ENCODE data around the gene PDGFD. TPM values are rescaled to one million over a fixed set of nuclear protein-coding genes. Genes with fewer than 3 reads are reported as not detected.

The PDGFD gene
- total RNA-seq, 1 donor from 2014 or later: not detected

DNA sequence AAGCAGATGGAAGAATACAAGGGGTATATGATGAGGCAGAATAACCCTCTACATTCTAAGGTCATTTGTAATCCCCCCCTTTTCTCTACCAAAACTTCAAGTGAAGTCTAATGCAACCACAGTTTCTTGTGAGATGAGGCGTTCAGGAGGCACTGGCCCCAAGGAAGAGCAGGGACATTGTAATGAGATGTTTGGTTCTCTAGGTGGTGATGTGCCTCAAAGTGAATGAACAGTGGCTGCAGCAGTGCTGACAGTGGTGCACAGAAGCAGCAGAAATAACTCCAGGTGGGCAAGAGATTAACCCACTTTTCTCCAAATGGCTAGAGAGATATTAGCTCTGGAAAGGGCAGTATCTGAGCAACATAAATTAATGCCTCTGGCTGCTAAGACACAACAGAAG lies 33.8 kb downstream of the PDGFD start:
- intact Hi-C loops (cut with micrococcal nuclease): no loop called here
- no peaks in the 10 kb centered on the region for H3K9me3 Mint-ChIP-seq
- no peaks in the 10 kb centered on the region for H3K27me3 Mint-ChIP-seq (ENCODE audit: low read depth)
- no peak overlapping the region for H3K4me3 Mint-ChIP-seq (ENCODE audit: low read depth)
- no peak overlapping the region for H3K27ac Mint-ChIP-seq
- no peaks in the 10 kb centered on the region for H3K36me3 Mint-ChIP-seq (ENCODE audit: low read depth)
- DNase-seq (ENCODE audit: low spot score): no peak
- H3K4me1 Mint-ChIP-seq (ENCODE audit: low read depth): no peaks in the 10 kb centered on the region

DNA sequence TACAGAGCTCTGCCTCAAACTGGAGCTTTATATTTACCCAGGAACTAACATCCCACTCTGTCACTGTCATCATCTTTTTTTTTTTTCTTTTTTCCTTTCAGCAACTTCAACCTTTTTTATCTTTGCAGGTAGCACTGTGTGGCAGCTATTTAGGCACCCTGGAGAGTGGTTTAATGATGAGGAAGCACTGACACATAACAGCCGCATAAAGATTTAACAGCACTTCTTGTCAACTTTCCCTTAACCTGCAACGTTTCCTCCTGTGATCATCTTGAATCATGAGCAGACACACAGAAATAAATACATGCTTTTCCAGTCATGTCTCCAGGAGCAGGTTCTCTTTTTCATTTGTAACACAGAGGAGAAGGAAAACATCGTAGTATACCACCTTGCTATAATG lies 34.8 kb downstream of the PDGFD start:
- no peaks in the 10 kb centered on the region for H3K27me3 Mint-ChIP-seq (ENCODE audit: low read depth)
- H3K36me3 Mint-ChIP-seq (ENCODE audit: low read depth): no peaks in the 10 kb centered on the region
- no peak overlapping the region for H3K27ac Mint-ChIP-seq
- H3K4me1 Mint-ChIP-seq (ENCODE audit: low read depth): no peaks in the 10 kb centered on the region
- no peak overlapping the region for H3K4me3 Mint-ChIP-seq (ENCODE audit: low read depth)
- no peaks in the 10 kb centered on the region for H3K9me3 Mint-ChIP-seq
- intact Hi-C loops (cut with micrococcal nuclease): no loop called here
- no peak for DNase-seq (ENCODE audit: low spot score)

DNA sequence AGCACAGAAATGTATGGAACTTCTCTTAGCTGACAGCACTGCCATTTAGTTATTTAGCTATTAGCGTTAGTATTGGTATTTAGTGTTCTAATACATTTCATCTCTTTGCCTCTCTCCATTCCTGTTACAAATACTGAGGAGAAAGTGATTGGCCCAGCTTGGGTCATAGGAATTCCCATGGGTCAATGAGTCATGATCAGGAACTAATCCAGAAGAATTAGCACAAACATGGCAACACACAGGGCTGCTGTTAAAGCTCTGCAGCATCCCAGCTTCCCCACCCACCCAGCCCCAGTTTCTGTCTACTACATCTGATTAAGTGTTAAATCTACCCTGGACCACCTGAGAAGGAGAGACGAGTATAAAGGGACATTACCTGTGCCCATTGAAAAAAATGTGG lies 36.1 kb downstream of the PDGFD start:
- intact Hi-C loops (cut with micrococcal nuclease): no loop called here
- H3K9me3 Mint-ChIP-seq: no peaks in the 10 kb centered on the region
- no peak for DNase-seq (ENCODE audit: low spot score)
- no peak overlapping the region for H3K27ac Mint-ChIP-seq
- H3K4me1 Mint-ChIP-seq (ENCODE audit: low read depth): no peaks in the 10 kb centered on the region
- no peaks in the 10 kb centered on the region for H3K27me3 Mint-ChIP-seq (ENCODE audit: low read depth)
- H3K4me3 Mint-ChIP-seq (ENCODE audit: low read depth): no peak overlapping the region
- no peaks in the 10 kb centered on the region for H3K36me3 Mint-ChIP-seq (ENCODE audit: low read depth)

DNA sequence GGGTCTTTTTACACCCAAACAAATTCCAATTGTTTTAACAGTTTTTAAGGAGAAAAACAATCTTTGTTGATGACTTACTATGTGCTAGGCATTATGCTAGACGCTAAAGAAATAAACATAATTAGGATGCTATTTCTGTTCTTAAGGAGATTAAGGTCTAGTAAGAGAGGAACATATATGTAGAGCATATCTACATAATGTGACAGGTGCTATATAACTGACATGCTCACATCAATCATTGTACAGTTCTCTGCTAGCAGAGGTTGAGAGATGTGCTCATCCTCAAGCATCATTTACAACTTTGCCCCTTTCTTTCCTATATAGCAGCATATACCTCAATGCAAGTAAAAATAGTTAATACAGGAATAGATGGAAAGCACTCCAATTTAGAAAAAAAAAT lies 37.5 kb downstream of the PDGFD start:
- no peak overlapping the region for H3K4me3 Mint-ChIP-seq (ENCODE audit: low read depth)
- H3K36me3 Mint-ChIP-seq (ENCODE audit: low read depth): no peaks in the 10 kb centered on the region
- no peak for DNase-seq (ENCODE audit: low spot score)
- no peaks in the 10 kb centered on the region for H3K27me3 Mint-ChIP-seq (ENCODE audit: low read depth)
- H3K9me3 Mint-ChIP-seq: no peaks in the 10 kb centered on the region
- intact Hi-C loops (cut with micrococcal nuclease): no loop called here
- no peak overlapping the region for H3K27ac Mint-ChIP-seq
- no peaks in the 10 kb centered on the region for H3K4me1 Mint-ChIP-seq (ENCODE audit: low read depth)

DNA sequence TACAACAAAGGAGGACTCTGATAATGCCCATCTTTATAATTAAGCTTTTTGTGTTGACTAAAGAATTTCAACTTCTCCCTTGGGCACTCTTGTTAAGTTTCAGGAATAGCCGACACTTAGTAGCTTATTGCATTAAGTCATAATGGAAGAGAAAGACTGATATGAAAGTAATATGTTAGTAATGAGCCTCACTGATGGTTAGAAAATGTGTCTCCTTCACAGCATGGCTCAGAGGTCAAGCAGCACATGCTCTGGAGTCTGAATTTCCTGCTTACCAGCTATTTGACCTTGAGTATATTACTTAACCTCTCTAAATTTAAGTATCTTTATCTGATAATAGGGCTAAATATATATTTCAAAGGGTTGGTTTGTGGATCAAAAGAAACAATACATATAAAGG lies 39.0 kb downstream of the PDGFD start:
- Mint-ChIP-seq H3K4me3 (ENCODE audit: low read depth) (no peak overlapping the region), H3K4me1 (ENCODE audit: low read depth) (no peaks in the 10 kb centered on the region), H3K27me3 (ENCODE audit: low read depth) (no peaks in the 10 kb centered on the region), H3K36me3 (ENCODE audit: low read depth) (no peaks in the 10 kb centered on the region), H3K27ac (no peak overlapping the region), H3K9me3 (no peaks in the 10 kb centered on the region)
- intact Hi-C loops (cut with micrococcal nuclease): loop anchor here (5.0 kb wide), 1 partner anchor 1088 kb away; no protein-coding TSS in a partner anchor
- DNase-seq (ENCODE audit: low spot score): no peak

DNA sequence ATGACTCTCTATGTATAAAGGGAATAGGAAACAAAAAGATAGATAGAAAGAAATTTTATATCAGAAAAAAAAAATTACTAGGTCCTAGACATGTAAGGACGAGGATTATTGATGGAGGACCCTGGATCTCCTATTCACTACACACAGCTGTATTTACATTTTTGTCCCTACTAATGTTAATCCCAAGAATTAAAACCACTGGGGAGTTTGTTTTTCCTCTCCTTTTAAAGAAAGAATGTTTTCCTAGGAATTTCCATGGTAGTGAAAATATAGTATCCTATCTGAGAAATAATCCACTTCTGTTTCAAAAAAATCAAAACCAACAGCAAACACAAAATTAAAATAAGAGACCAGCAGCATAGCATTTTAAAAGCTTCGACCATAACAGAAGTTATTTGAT lies 41.1 kb downstream of the PDGFD start:
- Mint-ChIP-seq H3K27me3 (ENCODE audit: low read depth) (no peaks in the 10 kb centered on the region), H3K4me1 (ENCODE audit: low read depth) (no peaks in the 10 kb centered on the region), H3K27ac (no peak overlapping the region), H3K9me3 (no peaks in the 10 kb centered on the region), H3K36me3 (ENCODE audit: low read depth) (no peaks in the 10 kb centered on the region), H3K4me3 (ENCODE audit: low read depth) (no peak overlapping the region)
- intact Hi-C loops (cut with micrococcal nuclease): loop anchor here (5.0 kb wide), 1 partner anchor 1086 kb away; no protein-coding TSS in a partner anchor
- no peak for DNase-seq (ENCODE audit: low spot score)

DNA sequence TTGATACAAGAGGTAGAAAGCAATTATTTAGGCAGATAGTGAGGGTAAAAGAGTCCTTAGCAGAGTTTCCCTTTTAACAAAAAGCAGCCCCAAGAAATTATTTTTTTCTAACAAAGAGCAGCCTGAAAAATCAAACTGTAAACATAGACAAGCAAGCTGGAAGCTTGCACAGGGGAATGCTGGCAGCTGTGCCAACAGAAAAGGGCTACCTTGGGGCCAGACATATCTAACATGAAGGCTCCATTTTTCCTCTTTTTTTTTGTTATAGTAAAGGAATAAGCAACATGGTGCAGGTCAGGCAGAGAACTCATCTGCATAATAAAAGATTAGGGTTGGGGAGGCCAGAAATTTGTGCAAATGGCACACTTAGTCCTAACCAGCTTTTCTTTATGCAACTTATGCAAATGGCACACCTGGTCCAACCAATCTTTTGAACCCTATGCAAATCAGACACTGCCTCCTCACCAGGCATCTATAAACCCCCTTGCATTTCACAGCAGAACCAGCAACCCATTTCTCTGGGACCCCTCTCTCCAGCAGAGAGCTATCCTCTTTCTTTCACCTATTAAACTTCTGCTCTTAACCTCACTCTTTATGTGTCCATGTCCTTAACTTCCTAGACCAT lies 41.8 kb downstream of the PDGFD start:
- intact Hi-C loops (cut with micrococcal nuclease): loop anchor here (5.0 kb wide), 1 partner anchor 1085 kb away; no protein-coding TSS in a partner anchor
- DNase-seq (ENCODE audit: low spot score): no peak
- H3K4me1 Mint-ChIP-seq (ENCODE audit: low read depth): no peaks in the 10 kb centered on the region
- no peak overlapping the region for H3K4me3 Mint-ChIP-seq (ENCODE audit: low read depth)
- no peaks in the 10 kb centered on the region for H3K36me3 Mint-ChIP-seq (ENCODE audit: low read depth)
- H3K27ac Mint-ChIP-seq: no peak overlapping the region
- no peaks in the 10 kb centered on the region for H3K27me3 Mint-ChIP-seq (ENCODE audit: low read depth)
- no peaks in the 10 kb centered on the region for H3K9me3 Mint-ChIP-seq

DNA sequence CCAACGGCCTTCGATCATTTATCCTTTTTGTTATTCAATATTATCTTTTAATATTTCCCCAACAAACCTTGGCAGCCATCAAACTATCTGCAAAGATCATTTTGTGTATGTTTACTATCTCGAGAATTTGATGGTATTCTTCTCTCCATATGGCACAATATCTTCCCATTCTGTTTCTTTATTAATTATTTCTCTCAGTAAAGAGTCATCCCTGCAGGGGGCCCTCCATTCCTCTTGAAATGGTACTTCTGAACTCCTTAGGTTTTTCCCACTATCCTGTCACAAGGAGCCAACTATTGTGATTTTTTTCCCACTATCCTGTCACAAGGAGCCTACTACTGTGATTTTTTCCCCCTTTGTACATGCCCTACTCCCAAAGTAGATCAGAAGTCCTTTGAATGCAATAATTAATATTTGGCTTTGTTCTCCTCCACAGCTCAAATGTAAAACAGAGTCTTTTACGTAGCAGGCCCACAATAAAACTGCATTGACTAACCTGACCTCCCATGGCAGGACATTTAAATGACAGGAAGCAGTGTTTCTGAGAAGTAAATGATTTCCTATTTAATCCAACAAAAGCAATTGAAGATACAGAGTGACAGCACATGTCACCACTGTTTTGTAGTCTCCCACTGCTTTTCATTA lies 43.3 kb downstream of the PDGFD start:
- DNase-seq (ENCODE audit: low spot score): no peak
- H3K36me3 Mint-ChIP-seq (ENCODE audit: low read depth): no peaks in the 10 kb centered on the region
- no peak overlapping the region for H3K27ac Mint-ChIP-seq
- no peaks in the 10 kb centered on the region for H3K9me3 Mint-ChIP-seq
- H3K4me3 Mint-ChIP-seq (ENCODE audit: low read depth): no peak overlapping the region
- H3K4me1 Mint-ChIP-seq (ENCODE audit: low read depth): no peaks in the 10 kb centered on the region
- no peaks in the 10 kb centered on the region for H3K27me3 Mint-ChIP-seq (ENCODE audit: low read depth)
- intact Hi-C loops (cut with micrococcal nuclease): loop anchor here (5.0 kb wide), 1 partner anchor 1083 kb away; no protein-coding TSS in a partner anchor

DNA sequence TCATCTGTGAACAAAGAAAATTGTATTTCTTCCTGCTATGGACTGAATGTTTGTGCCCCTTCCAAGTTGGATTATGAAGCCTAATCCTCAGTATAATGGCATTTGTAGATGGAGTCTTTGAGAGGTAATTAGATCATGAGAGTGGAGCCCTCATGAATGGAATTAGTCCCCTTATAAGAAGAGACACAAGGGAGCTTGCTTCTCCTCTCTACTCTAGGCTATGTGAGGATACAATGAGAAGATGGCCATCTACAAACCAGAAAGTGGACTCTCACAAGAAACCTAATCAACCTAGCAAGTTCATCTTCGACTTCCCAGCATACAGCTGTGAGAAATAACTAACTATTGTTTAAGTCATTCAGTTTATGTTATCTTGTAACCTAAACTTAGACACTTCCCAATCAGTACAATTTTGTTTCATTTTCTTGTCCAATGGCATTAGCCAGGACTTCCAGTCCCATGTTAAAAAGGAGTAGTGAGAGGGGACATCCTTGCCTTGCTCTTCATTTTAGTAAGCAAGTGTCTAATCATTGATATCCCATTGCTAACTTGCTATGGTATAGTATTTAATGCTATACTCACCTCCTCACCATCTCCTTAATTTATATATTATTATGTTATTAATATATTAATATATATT lies 45.7 kb downstream of the PDGFD start:
- DNase-seq (ENCODE audit: low spot score): no peak
- H3K36me3 Mint-ChIP-seq (ENCODE audit: low read depth): no peaks in the 10 kb centered on the region
- H3K27ac Mint-ChIP-seq: no peak overlapping the region
- no peaks in the 10 kb centered on the region for H3K27me3 Mint-ChIP-seq (ENCODE audit: low read depth)
- H3K4me3 Mint-ChIP-seq (ENCODE audit: low read depth): no peak overlapping the region
- no peaks in the 10 kb centered on the region for H3K9me3 Mint-ChIP-seq
- intact Hi-C loops (cut with micrococcal nuclease): no loop called here
- no peaks in the 10 kb centered on the region for H3K4me1 Mint-ChIP-seq (ENCODE audit: low read depth)

DNA sequence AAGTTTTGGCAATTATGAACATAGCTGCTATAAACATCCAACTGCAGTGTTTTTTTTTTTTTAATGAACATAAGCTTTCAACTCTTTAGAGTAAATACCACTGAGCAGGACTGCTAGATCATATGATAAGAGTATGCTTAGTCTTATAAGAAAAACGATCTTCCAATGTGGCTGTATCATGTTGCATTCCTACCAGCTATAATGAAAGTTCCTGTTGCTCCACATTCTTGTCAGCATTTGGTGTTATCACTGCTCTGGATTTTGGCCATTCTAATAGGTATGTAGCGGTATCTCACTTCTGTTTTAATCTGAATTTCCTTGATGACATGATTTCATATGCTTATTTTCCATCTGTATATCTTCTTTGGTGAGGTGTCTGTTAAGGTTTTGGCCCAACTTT lies 50.4 kb downstream of the PDGFD start:
- Mint-ChIP-seq H3K27me3 (ENCODE audit: low read depth) (no peaks in the 10 kb centered on the region), H3K4me1 (ENCODE audit: low read depth) (no peaks in the 10 kb centered on the region), H3K36me3 (ENCODE audit: low read depth) (no peaks in the 10 kb centered on the region), H3K9me3 (no peaks in the 10 kb centered on the region), H3K4me3 (ENCODE audit: low read depth) (no peak overlapping the region), H3K27ac (no peak overlapping the region)
- intact Hi-C loops (cut with micrococcal nuclease): no loop called here
- DNase-seq (ENCODE audit: low spot score): no peak

DNA sequence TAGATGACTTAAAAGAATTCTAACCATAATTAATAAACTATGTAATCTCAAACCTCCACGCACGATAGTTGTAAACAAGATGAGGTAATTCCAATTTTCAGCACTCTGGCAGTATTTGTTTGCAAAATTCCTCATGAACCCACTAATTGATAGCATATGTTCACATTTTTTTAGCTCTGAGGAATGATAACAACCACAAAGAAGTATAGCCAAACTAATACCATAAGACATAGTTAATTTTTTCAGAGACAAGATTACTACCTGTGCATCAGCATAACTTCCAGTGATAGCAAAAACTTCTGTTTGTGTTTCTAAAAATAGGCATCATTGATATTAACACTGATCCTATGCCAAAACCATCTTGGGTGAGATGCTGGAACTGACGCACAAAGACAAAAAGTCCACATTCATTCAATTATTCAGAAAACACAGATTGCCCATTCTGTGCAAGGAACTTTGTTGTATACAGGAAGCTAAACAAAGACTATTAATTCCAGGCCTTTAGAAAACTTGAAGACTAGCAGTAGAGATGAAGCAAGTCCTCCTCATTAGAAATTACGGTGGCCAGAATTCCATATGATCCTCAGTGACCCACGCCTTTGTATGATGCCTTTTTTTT lies 57.7 kb downstream of the PDGFD start:
- no peaks in the 10 kb centered on the region for H3K4me1 Mint-ChIP-seq (ENCODE audit: low read depth)
- H3K36me3 Mint-ChIP-seq (ENCODE audit: low read depth): no peaks in the 10 kb centered on the region
- no peaks in the 10 kb centered on the region for H3K27me3 Mint-ChIP-seq (ENCODE audit: low read depth)
- no peaks in the 10 kb centered on the region for H3K9me3 Mint-ChIP-seq
- no peak overlapping the region for H3K27ac Mint-ChIP-seq
- DNase-seq (ENCODE audit: low spot score): no peak
- intact Hi-C loops (cut with micrococcal nuclease): no loop called here
- H3K4me3 Mint-ChIP-seq (ENCODE audit: low read depth): no peak overlapping the region

DNA sequence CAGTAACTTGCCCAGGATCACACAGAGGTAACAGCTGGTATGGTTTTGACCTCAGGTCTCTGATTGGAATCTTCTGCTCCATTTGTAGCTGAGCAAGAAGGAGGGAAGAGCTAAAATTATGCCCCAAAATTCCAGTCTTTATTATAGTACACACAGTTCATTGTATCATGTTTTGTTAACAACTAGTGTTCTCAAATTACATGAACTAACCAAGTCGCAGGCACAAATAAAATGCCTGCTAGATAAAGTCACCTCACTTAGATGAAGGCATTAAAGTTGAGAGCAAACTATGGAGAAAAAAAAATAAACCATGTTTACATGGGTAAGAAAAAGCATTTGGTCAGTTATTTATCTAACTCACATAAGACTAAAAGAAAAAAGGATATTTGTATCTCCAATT lies 58.8 kb downstream of the PDGFD start:
- DNase-seq (ENCODE audit: low spot score): no peak
- no peak overlapping the region for H3K4me3 Mint-ChIP-seq (ENCODE audit: low read depth)
- H3K36me3 Mint-ChIP-seq (ENCODE audit: low read depth): no peaks in the 10 kb centered on the region
- H3K9me3 Mint-ChIP-seq: no peaks in the 10 kb centered on the region
- no peaks in the 10 kb centered on the region for H3K4me1 Mint-ChIP-seq (ENCODE audit: low read depth)
- intact Hi-C loops (cut with micrococcal nuclease): no loop called here
- no peaks in the 10 kb centered on the region for H3K27me3 Mint-ChIP-seq (ENCODE audit: low read depth)
- no peak overlapping the region for H3K27ac Mint-ChIP-seq

DNA sequence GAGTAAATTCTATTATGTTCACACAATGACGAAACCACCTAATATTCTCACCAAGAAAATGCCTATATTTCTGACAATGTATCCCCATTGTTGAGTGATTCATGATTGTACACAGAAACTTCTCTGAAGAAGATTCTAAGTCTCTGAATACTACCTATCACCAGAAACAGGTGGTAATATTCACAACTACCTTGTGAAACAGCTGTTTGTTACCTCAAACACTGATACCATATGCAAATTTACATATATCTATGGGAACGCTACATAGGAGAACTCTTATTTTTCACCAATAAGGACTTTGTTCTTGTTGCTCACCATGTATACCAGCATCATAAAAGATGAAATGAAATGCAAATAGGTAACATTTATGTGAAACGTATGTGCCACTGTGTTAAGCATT lies 59.3 kb downstream of the PDGFD start:
- no peaks in the 10 kb centered on the region for H3K36me3 Mint-ChIP-seq (ENCODE audit: low read depth)

More for the DNA sequence above, 59.3 kb downstream of the PDGFD start:
- no peak for DNase-seq (ENCODE audit: low spot score)
- no peak overlapping the region for H3K4me3 Mint-ChIP-seq (ENCODE audit: low read depth)
- no peaks in the 10 kb centered on the region for H3K27me3 Mint-ChIP-seq (ENCODE audit: low read depth)
- no peaks in the 10 kb centered on the region for H3K4me1 Mint-ChIP-seq (ENCODE audit: low read depth)
- intact Hi-C loops (cut with micrococcal nuclease): no loop called here
- no peaks in the 10 kb centered on the region for H3K9me3 Mint-ChIP-seq
- no peak overlapping the region for H3K27ac Mint-ChIP-seq
